AG04450 (cell line): ENCODE data around the gene TMEM242. TPM values are rescaled to one million over a fixed set of nuclear protein-coding genes. Genes with fewer than 3 reads are reported as not detected.

Experiments
- CTCF ChIA-PET: fragments of 300-600, 350-600 bp; formaldehyde crosslinking; extraction: SDS; loops from one replicate; lab custom pipeline; 2022; ENCODE audit warnings: antibody characterized with exemption, inconsistent platforms; lab: Charles Lee
- POLR2A ChIA-PET: fragments of 350-600 bp; formaldehyde crosslinking; extraction: SDS; loops from one replicate; lab custom pipeline; 2021; ENCODE audit warnings: antibody characterized with exemption, inconsistent platforms; lab: Yijun Ruan, JAX
- DNase-seq: peaks from one replicate; pipeline ENCODE4 v3.0.0-alpha.2; 2011; ENCODE audit warnings: low read depth, low spot score
- H3K27ac ChIP-seq: one replicate; pipeline ENCODE4 v1.5.1; 2012; ENCODE audit warnings: low read depth, low read length, control low read depth
- H3K27me3 ChIP-seq: one replicate; pipeline ENCODE4 v1.6.0; 2012; ENCODE audit warnings: low read length; ENCODE audit not compliant: control insufficient read depth, insufficient read depth
- H3K4me3 ChIP-seq: 2 replicates; pipeline ENCODE4 v1.5.1; 2011; ENCODE audit warnings: mild to moderate bottlenecking, low read depth, low read length, control low read depth
- H3K9me3 ChIP-seq: 2 replicates; pipeline ENCODE4 v1.5.1; 2012; ENCODE audit warnings: low read length; ENCODE audit not compliant: control insufficient read depth, insufficient read depth
- polyA plus RNA-seq: library from polyadenylated mRNA; depleted of rRNA; stranded (reverse); fragments of >200 nt; gene quantifications from 2 replicates; pipeline ENCODE4 v1.2.3, GENCODE V29; 2011
- TF ChIP-seq, protein P1 (sequence below): IDR thresholded peaks from 2 replicates; pipeline ENCODE4 v1.5.1; 2011; ENCODE audit warnings: low read depth, low read length, control low read depth, inconsistent platforms

Gene TMEM242
- polyA plus RNA-seq, 1 experiment = 8.6 TPM

DNA sequence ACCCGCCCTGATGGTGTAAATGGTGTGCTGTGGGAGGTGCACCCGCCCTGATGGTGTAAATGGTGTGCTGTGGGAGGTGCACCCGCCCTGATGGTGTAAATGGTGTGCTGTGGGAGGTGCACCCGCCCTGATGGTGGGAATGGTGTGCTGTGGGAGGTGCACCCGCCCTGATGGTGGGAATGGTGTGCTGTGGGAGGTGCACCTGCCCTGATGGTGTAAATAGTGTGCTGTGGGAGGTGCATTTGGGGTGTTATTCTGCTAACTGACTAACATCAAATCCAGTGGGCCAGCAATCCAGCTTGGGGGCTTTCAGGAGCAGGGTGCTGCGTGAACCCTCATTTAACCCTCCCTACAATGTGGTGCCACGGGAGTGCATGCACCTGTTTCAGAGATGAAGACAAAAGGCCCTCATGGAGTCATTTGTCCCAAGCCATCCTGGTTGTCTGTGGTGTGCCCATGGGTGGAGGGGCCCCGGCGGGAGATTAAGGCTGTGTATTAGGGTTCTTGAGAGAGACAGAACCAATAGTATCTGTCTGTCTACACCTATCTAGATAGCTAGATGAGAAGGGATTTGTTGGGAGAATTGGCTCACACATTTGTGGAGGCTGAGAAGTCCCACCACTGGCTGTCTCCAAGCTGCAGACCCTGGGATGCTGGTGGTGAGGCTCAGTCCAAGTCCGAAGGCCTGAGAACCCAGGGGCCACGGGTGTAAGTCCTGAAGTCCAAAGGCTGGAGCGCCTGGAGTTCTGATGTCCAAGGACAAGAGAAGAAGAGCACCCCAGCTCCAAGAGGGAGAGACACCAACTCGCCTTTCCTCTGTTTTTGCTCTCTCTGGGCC lies 39.2 kb downstream of the TMEM242 start:
- no peak for DNase-seq

DNA sequence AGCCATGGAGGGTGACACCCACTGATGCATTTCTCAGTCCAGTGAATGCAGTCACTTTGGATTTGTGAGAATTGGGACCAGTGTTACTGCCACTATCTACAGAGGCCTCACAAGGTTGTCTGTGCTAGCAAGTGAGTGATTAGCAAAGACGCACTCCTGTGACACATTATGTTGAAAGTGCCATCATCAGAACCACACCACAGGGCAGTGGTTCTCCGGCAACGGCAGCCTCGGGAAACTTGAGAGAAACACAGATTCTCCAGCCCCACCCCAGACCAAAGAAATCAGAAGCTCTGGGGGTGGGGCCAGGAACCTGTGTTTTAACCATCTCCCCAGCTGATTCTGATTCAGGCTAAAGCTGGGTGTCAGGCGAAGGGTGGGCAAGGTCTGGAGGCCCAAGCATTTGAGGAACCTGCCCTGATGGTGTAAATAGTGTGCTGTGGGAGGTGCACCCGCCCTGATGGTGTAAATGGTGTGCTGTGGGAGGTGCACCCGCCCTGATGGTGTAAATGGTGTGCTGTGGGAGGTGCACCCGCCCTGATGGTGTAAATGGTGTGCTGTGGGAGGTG lies 39.9 kb downstream of the TMEM242 start:
- ChIA-PET CTCF (interaction anchor here (0.6 to 1.4 kb wide), 2 partner anchors 8 to 109 kb away, joined by 3 to 4 read pairs; no protein-coding TSS in a partner anchor), POLR2A (no interaction called here)
- H3K4me3 ChIP-seq = no peak overlapping the region
- TF ChIP-seq, protein P1, sequence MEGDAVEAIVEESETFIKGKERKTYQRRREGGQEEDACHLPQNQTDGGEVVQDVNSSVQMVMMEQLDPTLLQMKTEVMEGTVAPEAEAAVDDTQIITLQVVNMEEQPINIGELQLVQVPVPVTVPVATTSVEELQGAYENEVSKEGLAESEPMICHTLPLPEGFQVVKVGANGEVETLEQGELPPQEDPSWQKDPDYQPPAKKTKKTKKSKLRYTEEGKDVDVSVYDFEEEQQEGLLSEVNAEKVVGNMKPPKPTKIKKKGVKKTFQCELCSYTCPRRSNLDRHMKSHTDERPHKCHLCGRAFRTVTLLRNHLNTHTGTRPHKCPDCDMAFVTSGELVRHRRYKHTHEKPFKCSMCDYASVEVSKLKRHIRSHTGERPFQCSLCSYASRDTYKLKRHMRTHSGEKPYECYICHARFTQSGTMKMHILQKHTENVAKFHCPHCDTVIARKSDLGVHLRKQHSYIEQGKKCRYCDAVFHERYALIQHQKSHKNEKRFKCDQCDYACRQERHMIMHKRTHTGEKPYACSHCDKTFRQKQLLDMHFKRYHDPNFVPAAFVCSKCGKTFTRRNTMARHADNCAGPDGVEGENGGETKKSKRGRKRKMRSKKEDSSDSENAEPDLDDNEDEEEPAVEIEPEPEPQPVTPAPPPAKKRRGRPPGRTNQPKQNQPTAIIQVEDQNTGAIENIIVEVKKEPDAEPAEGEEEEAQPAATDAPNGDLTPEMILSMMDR = no peak
- no peak for DNase-seq
- H3K27ac ChIP-seq = no peak overlapping the region
- H3K9me3 ChIP-seq = no peaks in the 10 kb centered on the region; the same call in 1 of the 2 replicates
- no peaks in the 10 kb centered on the region for H3K27me3 ChIP-seq

More for the DNA sequence above, 39.2 kb downstream of the TMEM242 start:
- Histone ChIP-seq H3K9me3 (no peaks in the 10 kb centered on the region; the same call in 1 of the 2 replicates), H3K27ac (no peak overlapping the region), H3K4me3 (no peak overlapping the region), H3K27me3 (no peaks in the 10 kb centered on the region)
- ChIA-PET CTCF (interaction anchor here (0.6 to 1.4 kb wide), 2 partner anchors 9 to 110 kb away, joined by 3 to 4 read pairs; no protein-coding TSS in a partner anchor), POLR2A (no interaction called here)
- TF ChIP-seq, protein P1 = no peak

DNA sequence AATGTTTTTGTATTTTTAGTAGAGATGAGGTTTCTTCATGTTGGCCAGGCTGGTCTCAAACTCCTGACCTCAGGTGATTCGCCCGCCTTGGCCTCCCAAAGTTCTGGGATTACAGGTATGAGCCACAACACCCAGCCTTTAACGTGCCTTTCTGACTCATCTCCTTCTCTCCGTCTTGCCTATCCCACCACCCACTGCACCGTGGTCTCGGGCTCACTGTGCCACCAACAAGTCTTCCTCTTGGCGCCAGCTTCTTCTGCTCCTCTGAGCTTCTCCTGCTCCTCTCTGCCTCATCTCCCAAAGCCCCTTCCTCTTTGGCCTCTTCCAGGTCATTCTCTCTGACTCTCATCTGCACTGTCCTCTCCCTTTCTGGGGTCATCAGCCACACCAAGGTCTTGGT lies 41.0 kb downstream of the TMEM242 start:
- H3K9me3 ChIP-seq = no peaks in the 10 kb centered on the region; the same call in 1 of the 2 replicates
- POLR2A ChIA-PET = interaction anchor here (0.6 kb wide), 1 partner anchor 24 kb away, joined by 3 read pairs; no protein-coding TSS in a partner anchor
- H3K27me3 ChIP-seq = no peaks in the 10 kb centered on the region
- no peak overlapping the region for H3K4me3 ChIP-seq
- CTCF ChIA-PET = no interaction called here
- no peak overlapping the region for H3K27ac ChIP-seq
- no peak for DNase-seq
- TF ChIP-seq, protein P1 = no peak

DNA sequence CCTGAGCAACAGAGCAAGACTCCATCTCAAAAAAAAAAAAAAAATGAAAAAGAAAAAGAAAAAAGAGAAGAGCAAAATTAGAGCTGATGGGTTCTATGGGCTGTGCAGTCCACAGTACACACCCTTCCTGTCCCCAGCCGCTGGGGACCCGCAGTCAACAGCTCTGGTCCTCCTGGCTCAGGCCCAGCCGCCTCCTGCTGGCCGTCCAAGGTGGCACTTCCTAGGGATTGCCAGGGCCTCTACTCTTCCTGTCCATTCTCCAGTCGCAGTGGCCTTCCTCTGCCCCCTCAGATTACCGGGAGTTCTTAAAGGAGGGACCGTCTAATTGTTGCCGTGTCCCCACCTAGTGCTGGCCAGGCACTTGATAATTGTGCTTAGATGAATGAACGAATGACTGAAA lies 41.7 kb downstream of the TMEM242 start:
- Histone ChIP-seq H3K4me3 (no peak overlapping the region), H3K27me3 (no peaks in the 10 kb centered on the region), H3K9me3 (no peaks in the 10 kb centered on the region; the same call in 1 of the 2 replicates), H3K27ac (no peak overlapping the region)
- TF ChIP-seq, protein P1 = peak; percentile 27; the same call in 1 of the 2 replicates
- ChIA-PET POLR2A (interaction anchor here (0.6 kb wide), 1 partner anchor 25 kb away, joined by 3 read pairs; no protein-coding TSS in a partner anchor), CTCF (no interaction called here)
- DNase-seq = no peak
